Measurements from ENCODE around the gene HTR4. TPM values are rescaled to one million over a fixed set of nuclear protein-coding genes. Genes with fewer than 3 reads are reported as not detected.

The HTR4 gene
- total RNA-seq, 2 donors from 2014 or later, result not detected

DNA sequence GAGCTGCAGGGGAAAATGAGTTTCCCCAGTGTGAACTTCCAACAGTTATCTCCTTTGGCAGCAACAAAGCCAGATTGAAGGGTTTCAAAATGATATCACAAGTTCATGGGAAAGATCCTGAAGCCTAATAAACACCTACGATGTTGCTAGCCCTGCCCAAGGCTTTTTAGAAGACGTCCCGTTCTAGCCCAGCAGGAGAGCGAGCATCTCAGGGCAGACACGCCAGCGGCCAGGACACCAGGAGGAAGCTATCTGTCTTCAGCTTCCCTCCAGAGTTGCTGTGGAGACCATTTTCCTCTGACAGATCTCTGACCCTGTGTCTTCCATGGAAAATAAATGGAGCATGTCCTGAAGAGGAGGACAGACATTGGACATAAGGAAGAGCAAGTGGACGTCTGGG is 172.1 kb downstream of the HTR4 start:
- Histone ChIP-seq H3K36me3 (replicated peaks in 1 of 2; ENCODE audit: insufficient read depth in 1 of 2, low read depth in 2 of 2) (no peaks in the 10 kb centered on the region), H3K27ac (no peak overlapping the region), H3K9me3 (no peaks in the 10 kb centered on the region), H3K4me3 (no peak overlapping the region), H3K4me1 (no peaks in the 10 kb centered on the region), H3K27me3 (no peaks in the 10 kb centered on the region)
- DNase-seq (no peak), ATAC-seq (no peak)
- TF ChIP-seq, protein P1, sequence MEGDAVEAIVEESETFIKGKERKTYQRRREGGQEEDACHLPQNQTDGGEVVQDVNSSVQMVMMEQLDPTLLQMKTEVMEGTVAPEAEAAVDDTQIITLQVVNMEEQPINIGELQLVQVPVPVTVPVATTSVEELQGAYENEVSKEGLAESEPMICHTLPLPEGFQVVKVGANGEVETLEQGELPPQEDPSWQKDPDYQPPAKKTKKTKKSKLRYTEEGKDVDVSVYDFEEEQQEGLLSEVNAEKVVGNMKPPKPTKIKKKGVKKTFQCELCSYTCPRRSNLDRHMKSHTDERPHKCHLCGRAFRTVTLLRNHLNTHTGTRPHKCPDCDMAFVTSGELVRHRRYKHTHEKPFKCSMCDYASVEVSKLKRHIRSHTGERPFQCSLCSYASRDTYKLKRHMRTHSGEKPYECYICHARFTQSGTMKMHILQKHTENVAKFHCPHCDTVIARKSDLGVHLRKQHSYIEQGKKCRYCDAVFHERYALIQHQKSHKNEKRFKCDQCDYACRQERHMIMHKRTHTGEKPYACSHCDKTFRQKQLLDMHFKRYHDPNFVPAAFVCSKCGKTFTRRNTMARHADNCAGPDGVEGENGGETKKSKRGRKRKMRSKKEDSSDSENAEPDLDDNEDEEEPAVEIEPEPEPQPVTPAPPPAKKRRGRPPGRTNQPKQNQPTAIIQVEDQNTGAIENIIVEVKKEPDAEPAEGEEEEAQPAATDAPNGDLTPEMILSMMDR (IDR thresholded peaks at IDR 0.05), result no peak
- no peak for TF ChIP-seq POLR2A (IDR thresholded peaks at IDR 0.05)
- 52 to 59% methylated on average over 7 of the region's 7 CpGs for WGBS, 2 donors
- intact Hi-C loops (cut with DNase I), result no loop called here

DNA sequence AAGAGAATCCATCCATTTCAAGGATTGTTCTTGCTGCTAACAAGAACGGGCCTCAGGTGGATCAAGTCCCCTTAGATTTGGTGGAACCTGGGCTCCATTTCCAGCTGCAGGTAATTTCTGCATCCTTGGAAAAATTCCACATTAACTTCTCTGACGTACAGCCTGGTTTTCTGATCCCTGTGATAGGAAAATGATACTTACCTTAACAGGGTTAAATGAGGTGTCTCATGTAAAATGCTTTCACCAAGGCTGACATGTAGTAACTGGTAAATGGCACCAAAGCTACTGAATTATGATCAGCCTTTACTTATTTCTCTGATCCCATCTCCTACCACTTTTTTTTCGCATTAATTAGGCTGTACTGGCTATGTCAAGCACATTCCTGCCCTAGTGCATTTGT is 176.9 kb downstream of the HTR4 start:
- WGBS, 2 donors, result 60 to 72% methylated on average over 3 of the region's 3 CpGs
- intact Hi-C loops (cut with DNase I), result no loop called here
- H3K9me3 ChIP-seq, result no peaks in the 10 kb centered on the region

DNA sequence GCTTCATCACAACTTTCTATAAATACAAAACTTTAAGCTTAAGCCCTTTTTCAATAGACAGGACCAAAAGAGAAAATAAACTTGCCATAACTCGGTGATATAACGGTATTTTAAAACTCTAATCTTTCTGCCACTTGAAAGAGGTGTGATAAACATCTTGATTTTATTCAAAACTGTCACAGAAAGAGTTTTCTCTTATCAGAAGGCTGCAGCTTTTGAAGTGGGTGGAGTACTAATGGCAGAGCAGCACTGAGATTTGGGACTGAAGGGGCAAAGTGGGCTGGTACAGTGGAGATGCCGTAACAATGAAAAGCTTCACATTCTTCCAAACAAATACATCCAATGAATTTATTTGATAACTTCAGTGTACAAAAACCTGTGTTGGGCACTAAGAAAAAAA is 178.0 kb downstream of the HTR4 start:
- H3K27ac ChIP-seq, result no peak overlapping the region
- intact Hi-C loops (cut with DNase I), result no loop called here
- H3K9me3 ChIP-seq, result no peaks in the 10 kb centered on the region
- H3K4me3 ChIP-seq, result no peak overlapping the region
- no peaks in the 10 kb centered on the region for H3K4me1 ChIP-seq
- ATAC-seq (no peak), DNase-seq (no peak)
- TF ChIP-seq POLR2A (IDR thresholded peaks at IDR 0.05), result no peak
- TF ChIP-seq, protein P1 (IDR thresholded peaks at IDR 0.05), result no peak
- no peaks in the 10 kb centered on the region for H3K27me3 ChIP-seq
- no peaks in the 10 kb centered on the region for H3K36me3 ChIP-seq (replicated peaks in 1 of 2; ENCODE audit: insufficient read depth in 1 of 2, low read depth in 2 of 2)
- 70 to 82% methylated on average over 3 of the region's 3 CpGs for WGBS, 2 donors

More for the DNA sequence above, 176.9 kb downstream of the HTR4 start:
- Histone ChIP-seq H3K27me3 (no peaks in the 10 kb centered on the region), H3K27ac (no peak overlapping the region), H3K36me3 (replicated peaks in 1 of 2; ENCODE audit: insufficient read depth in 1 of 2, low read depth in 2 of 2) (no peaks in the 10 kb centered on the region), H3K4me1 (no peaks in the 10 kb centered on the region), H3K4me3 (no peak overlapping the region)
- TF ChIP-seq, protein P1 (IDR thresholded peaks at IDR 0.05), result no peak
- TF ChIP-seq POLR2A (IDR thresholded peaks at IDR 0.05), result no peak
- DNase-seq, result no peak
- no peak for ATAC-seq

DNA sequence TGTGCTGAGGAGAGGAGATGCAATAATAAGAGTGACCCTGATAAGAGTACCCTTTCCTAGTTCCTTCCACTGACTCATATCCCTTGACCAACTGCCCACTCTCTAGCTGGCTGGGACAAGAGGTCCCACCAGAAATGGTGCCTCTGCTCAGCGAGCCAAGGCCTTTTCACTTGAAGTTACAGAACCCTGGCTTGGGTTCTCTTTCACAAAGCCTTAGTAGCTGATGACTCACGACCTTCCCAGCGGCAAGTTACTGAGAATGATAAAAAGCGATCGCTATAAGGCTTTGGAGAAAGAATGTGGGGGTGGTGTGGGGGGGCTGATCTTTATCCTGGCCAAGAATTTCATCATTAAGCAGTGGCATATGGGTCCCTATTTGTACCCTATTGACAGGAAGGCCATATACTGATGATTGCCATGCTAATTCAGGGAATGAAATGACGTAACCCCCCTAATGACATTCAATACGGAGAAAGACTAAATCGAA is 180.3 kb downstream of the HTR4 start:
- intact Hi-C loops (cut with DNase I), result no loop called here
- peak; percentile 74 for ATAC-seq
- WGBS, 2 donors, result 79 to 89% methylated on average over 8 of the region's 8 CpGs
- no peak overlapping the region for H3K27ac ChIP-seq
- DNase-seq, result peak; percentile 13 to 48 (median 20)
- TF ChIP-seq POLR2A (IDR thresholded peaks at IDR 0.05), result no peak
- TF ChIP-seq, protein P1 (IDR thresholded peaks at IDR 0.05), result no peak
- H3K9me3 ChIP-seq, result no peaks in the 10 kb centered on the region
- H3K36me3 ChIP-seq (replicated peaks in 1 of 2; ENCODE audit: insufficient read depth in 1 of 2, low read depth in 2 of 2), result no peaks in the 10 kb centered on the region
- no peak overlapping the region for H3K4me3 ChIP-seq
- H3K27me3 ChIP-seq, result no peaks in the 10 kb centered on the region
- H3K4me1 ChIP-seq, result no peaks in the 10 kb centered on the region

DNA sequence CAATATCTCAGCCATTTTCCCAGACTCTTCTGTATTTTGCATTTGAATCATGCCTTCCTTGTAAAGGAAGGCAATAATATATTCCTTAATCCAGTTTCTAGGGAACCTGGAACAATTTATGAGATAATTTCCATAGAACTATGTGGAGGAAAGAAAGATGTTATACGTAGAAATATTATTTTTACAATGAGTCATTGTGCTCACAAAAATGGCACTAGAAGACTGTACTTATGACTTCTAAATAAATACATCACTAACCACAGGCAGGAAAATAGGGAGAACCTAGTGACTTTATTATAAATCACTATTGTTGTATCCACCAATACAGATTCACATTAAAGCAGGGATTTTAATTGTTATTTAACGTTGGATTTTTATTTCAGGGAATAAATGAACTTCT is 182.9 kb downstream of the HTR4 start:
- no peak for TF ChIP-seq POLR2A (IDR thresholded peaks at IDR 0.05)
- TF ChIP-seq, protein P1 (IDR thresholded peaks at IDR 0.05), result no peak
- Histone ChIP-seq H3K27me3 (no peaks in the 10 kb centered on the region), H3K36me3 (replicated peaks in 1 of 2; ENCODE audit: insufficient read depth in 1 of 2, low read depth in 2 of 2) (no peaks in the 10 kb centered on the region), H3K9me3 (no peaks in the 10 kb centered on the region), H3K4me1 (no peaks in the 10 kb centered on the region), H3K4me3 (no peak overlapping the region), H3K27ac (no peak overlapping the region)
- no peak for ATAC-seq
- no peak for DNase-seq
- 80% methylated on average over 2 of the region's 2 CpGs for WGBS, 2 donors
- intact Hi-C loops (cut with DNase I), result no loop called here

All from body of pancreas (tissue), 4 donors.